ENCODE measurements around the gene CHURC1.

The CHURC1 gene

GRCh38 chr14:64956697-64957406, 42.6 kb downstream of the CHURC1 start:
- DNase-seq (ENCODE audit: low read depth): no peak

- no peak for DNase-seq (ENCODE audit: low read depth)
These were observed 43.9 kb downstream of the CHURC1 start for GRCh38 chr14:64958201-64958600.

GRCh38 chr14:64958743-64959142, 44.5 kb downstream of the CHURC1 start:
- DNase-seq (ENCODE audit: low read depth): no peak

GRCh38 chr14:64960762-64961276, 46.6 kb downstream of the CHURC1 start:
- no peak for DNase-seq (ENCODE audit: low read depth)

- DNase-seq (ENCODE audit: low read depth): no peak
These were observed 49.4 kb downstream of the CHURC1 start for GRCh38 chr14:64963611-64964010.

GRCh38 chr14:64965356-64966000, 51.2 kb downstream of the CHURC1 start:
- DNase-seq (ENCODE audit: low read depth): no peak

GRCh38 chr14:64966976-64967375, 52.7 kb downstream of the CHURC1 start:
- no peak for DNase-seq (ENCODE audit: low read depth)

- no peak for DNase-seq (ENCODE audit: low read depth)
These were observed 53.9 kb downstream of the CHURC1 start for GRCh38 chr14:64968167-64968566.

- DNase-seq (ENCODE audit: low read depth): no peak
These were observed 54.4 kb downstream of the CHURC1 start for GRCh38 chr14:64968651-64969050.

GRCh38 chr14:64970041-64970440, 55.8 kb downstream of the CHURC1 start:
- no peak for DNase-seq (ENCODE audit: low read depth)

GRCh38 chr14:64970776-64971477, 56.7 kb downstream of the CHURC1 start:
- DNase-seq (ENCODE audit: low read depth): no peak

GRCh38 chr14:64971491-64971942, 57.3 kb downstream of the CHURC1 start:
- no peak for DNase-seq (ENCODE audit: low read depth)

- DNase-seq (ENCODE audit: low read depth): peak; percentile 26
These were observed 57.9 kb downstream of the CHURC1 start, which contains the start of gene RAB15 for GRCh38 chr14:64971943-64972791. RAB15 (minus strand) TSS chr14:64972336; CDS start chr14:64972076, 260 bp downstream.

- no peak for DNase-seq (ENCODE audit: low read depth)
These were observed 58.8 kb downstream of the CHURC1 start for GRCh38 chr14:64973026-64973442.

GRCh38 chr14:64973826-64974225, 59.6 kb downstream of the CHURC1 start:
- DNase-seq (ENCODE audit: low read depth): no peak

GRCh38 chr14:64974563-64974962, 60.3 kb downstream of the CHURC1 start:
- DNase-seq (ENCODE audit: low read depth): no peak

GRCh38 chr14:64979336-64980074, 65.2 kb downstream of the CHURC1 start:
- no peak for DNase-seq (ENCODE audit: low read depth)

- DNase-seq (ENCODE audit: low read depth): no peak
These were observed 69.4 kb downstream of the CHURC1 start for GRCh38 chr14:64983439-64984310.
